Inflammatory macrophage treated with lipopolysaccharide for 1 hour (primary cell): Measurements from ENCODE around the gene MACROD1.

ENCODE experiments used
- DNase-seq, 2 donors: peaks; one replicate each; pipeline ENCODE4 v3.0.0-alpha.2; 2020 to 2022

The MACROD1 gene

DNA sequence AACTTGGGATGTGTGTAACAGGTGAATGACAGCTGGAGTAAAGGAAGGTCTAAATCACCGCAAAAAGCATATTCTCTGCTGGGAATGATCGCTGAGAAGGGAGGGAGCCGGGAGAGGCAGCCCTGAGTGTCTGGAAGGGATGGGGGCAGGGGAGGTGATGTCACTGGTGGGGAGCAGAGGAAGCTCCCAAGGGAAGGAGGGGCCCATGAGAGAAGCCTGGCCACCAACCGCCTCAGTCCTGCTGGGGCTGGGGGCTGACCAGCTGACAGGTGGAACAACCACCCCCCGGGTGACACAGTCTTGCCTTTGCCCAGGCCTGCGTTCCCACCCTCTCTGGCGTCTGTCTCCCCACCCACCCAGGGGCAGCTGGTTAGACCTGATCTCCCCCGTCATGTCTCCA, 136.1 kb downstream of the MACROD1 start:
- no peak for DNase-seq

DNA sequence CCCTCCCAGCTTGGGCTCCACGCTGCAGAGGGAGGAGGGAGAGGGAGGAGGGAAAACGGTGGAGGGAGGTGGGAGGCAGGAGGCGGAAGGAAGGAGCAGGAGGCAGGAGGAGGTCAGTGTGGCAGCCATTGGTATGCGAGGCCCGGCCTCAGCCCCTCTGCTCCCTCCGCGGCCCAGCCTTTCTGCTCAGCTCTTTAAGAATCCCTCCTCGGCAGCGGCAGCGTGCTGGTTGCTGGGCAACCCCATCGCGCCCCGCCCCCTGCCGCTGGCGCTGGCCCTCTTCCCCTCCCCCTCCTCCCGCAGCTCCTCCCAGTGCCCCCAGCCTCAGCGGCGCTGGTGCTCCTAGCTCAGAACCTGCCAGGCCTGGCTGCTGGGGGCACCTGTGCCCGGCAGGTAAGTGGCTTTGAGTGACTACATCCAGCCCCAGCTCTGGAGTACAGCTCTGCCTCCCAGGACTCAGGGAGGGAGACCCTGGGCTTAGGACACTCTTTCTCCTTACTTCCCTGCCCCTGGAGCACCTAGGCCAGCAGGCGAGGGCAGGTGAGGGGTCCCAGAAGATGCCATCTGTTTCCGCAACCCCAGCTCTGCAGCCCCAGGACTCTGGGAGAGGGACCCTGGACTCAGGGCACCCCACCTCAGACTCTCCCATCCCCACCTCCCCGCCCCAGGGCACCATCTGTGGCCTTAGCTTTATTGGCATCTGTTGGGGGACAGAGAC, 137.4 kb downstream of the MACROD1 start:
- no peak for DNase-seq

DNA sequence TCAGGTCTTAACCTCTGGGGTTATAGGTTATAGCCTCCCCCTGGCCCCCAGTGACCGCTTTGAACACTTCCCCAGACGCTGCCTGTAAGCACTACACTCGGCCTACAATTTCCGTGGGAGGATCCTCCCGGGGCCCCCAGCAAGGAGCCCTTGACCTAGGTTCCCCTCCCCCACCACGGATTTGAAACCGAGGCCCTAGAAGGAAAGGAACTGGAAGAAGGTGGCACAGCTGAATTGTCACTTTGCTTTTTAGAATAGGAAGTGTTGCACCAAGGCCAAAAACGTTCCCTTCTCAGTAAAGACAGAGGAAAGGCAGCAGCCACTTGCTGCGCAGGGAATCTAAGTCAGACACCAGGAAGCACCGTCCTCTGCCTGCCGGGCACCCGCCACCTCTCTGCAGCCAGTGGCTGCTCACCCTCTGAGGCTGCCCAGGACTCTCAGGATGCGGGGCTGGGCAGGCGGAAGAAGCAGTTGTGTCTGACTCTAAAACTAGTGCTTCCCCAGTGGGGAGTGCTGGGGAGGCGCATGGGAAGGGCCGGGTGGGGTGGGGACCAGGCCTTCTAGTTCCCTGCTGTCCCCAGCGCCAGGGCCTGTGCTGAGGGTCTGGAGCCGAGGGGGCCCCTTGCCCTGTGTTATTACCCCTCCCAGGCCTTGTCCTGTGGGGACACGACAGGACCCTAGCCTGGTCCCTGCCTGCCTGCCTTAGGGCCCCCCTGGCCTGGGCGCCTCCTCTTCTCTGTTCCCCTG, 138.1 kb downstream of the MACROD1 start:
- DNase-seq: peak; percentile 38 to 44

DNA sequence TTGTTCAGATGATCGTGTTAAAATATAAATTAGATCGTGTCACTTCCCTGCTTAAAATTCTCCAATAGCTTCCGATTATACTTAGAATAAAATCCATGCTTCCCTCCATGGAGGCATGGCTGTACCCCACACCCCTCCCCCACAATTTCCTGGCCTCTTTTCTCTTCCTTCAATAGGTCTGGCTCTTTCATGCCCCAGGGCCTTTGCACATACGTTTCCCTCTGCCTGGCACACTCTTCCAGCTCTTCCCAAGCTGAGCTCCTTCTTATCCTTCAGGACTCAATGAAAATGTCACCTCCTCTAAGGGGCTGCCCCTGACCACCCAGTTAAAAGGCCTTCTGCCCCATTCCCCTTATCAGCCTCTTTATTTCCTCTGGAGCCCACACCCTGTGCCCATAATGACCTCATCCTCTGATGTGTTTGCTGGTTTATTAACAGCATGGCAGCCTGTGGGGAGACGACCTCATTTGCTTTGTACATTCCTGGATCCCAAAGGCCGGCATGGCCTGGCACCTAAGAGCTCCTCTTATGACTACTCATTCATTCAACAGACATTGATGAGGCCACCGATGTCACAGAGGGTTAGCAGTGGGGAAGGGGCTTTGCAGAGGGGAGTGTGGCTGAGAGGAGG, 139.2 kb downstream of the MACROD1 start:
- DNase-seq: peak in 1 of 2 donors; percentile 8

DNA sequence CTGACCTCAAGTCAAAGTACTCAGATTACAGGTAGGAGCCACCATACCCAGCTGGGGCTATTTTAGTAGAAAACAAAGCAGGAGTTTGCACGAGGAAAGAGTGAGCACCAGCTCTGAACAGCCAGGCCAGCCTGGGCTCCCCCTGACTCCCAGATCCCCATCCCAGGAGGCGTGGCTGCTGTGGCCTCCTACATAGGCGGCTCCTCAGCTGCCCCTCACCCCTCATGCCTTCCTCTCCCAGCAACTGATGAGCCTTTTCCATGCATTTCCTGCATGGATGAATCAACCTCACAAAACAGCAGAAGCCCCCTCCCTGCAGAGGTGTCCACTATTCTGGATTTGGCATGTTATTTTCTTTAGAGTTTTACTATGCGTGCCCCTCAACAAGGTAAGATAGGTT, 140.7 kb downstream of the MACROD1 start:
- no peak for DNase-seq

DNA sequence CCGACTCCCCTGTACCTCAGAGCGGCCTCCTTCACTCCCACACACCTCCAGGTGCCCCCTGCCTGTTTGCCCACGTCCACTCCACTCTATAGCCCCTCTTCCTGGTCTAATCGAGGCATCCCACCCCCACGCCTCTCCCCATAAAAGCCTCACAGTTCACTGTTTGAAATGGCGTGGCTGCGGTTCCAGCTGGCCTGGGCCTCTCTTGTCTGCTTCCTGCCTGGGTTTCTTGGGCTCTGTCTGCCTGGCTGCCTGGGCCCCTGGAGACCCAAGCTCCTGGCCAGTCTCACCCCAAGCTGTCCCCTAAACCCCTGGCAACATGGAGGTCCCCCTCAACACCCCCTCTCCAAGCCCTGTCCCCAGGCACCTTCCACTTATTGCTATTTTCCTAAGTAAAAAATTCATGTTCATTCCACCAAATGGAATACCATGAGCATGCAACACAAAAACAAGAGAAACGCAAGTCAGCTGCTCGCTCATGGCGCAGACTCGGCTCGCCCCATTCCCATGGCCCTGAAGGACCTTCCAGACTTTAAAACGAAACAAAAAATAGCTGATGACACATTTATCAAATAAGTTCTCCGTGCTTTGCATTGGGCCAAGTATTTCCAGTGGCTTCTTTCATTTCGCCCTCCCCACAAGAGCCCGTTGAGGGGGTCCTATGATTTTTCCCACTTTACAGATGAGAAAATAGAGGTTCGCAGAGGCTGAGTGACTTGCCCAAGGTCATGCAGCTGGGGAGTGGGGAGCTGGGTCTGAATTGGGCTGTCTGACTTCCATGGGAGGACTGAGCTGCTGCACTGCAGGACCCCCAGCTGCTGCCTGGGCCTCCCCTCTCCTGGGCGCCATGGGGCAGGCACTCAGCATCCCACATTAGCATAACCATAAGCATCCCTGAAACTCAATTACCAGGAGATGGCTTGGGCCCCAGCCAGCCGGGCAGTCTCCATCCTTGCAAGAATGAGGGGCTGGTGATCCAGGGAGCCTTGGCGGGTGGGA, 141.9 kb downstream of the MACROD1 start:
- DNase-seq: no peak

DNA sequence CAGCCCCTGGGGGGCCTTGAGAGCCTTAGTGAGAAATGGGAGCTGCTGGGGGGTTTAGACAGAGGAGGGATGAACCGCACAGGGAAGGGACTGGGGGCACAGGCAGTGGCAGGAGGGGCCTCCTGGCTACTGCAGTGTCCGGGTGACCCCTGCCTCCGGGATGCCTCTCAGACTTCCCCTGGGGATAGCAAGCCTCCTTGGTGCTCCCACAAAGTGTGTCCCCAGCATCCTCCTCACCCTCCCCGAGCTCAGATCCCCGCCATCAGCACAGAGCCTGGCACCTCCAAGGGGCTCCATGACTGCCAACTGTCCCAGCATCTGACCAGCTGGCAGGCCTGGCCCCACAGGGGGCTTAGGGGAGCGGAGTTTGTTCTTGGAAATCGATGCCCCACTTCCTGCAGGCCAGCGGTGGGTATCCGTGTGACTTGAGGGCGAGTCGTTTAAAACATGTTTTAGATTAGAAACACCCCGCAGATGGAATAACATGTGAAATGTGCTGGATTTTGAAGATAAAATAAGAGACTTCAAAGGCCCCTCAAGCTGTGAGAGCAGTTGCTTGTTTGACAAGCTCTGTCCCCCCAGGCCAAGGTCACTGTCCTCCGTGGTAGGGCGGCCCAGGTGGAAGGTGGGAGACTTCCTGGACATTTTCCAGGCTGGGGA, 143.7 kb downstream of the MACROD1 start:
- no peak for DNase-seq

DNA sequence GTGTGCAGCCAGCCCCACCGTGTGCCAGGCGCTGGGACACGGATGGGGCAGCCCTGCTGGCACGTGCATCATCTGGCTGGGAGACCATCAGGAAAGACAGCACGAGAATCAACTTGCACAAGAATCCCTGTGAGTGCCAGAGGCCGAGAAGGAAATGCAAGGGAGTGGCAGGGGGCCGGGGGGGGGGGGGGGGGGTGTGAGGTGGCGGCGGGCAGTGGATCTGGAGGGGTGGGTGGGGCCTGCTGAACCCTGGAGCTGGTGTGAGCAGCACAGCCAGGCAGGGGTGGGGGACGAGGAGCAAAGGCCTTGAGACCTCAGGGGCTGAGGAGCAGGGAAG, 144.2 kb downstream of the MACROD1 start:
- DNase-seq: no peak

DNA sequence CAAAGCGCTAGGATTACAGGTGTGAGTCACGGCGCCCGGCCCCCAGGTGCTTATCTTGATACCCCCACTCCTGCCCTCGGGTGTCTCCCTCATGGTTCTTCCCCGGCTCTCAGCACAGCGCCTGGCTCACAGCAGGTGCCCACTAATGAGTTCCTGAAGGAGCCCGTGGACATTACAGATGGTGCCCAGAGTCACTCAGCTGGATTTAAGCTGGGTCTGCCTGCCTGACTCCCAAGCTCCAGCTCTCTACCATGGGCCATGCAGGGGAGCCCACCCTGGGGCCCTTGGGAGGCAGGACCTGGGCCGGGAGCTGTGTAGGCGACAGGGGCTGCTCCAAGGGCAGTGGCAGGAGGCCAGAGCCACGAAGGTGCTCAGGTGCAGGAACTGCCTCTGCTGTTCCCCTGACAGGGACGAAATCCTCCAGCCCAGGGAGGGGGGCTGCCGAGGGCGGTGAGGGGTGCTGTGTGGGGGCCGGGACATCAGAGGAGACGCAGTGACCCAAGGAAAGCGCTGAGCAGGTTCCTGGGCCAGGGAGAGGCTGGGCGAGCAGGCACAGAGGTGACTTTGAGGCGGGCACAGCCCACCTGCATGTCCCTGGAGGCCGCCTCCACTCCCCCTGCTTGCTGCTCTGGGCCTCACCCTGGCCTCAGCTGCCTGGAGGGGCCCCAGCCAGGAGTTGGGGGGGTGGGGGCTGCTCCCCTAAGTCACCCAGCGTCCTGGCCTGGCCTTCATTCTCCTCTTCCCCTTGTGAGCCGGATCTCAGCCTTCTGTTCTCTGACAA, 144.7 kb downstream of the MACROD1 start:
- DNase-seq: no peak

DNA sequence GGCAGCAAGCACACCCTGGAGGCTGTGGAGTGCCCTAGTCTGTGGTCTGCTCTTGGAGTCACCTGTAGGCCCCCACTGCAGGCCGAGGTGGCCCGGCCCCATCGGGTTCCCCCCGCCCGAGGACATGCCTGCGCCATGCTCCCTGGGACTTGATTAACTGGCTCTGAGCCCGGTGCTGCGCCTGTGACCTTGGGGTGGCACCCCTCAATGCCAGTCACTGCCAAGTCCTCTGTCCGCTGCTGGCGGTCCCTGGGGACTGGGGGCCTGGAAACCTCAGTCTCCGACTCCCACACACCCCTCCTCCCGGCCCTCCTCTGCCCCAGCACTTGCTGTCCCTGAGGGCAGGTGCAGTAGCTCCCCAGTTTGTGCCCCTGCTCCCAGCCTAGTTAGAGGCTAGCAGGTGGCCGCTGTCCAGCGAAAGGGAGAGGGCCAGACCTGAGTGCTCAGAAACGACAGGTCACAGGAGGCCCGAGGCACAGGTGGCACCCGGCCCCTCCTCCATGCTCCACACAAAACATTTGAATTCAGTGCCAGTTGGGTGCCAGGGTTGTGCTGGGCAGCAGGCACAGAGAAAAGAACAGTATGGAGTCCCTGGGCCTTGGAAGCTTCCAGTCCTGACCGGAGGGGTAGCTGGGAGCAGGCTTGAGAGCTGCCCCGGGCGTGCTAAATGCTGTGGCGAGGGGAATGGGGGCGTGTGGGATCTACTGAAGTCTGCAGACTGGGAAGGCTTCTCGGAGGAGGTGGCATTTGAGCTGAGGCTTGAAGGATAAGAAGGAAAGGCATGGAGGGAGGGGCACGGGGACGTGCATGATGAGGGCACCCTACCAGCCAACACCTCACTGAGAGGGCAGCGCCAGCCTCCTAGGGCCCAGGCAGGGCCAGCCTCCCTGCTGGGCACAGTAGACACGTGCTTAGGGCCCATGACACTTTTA, 146.5 kb downstream of the MACROD1 start:
- no peak for DNase-seq

DNA sequence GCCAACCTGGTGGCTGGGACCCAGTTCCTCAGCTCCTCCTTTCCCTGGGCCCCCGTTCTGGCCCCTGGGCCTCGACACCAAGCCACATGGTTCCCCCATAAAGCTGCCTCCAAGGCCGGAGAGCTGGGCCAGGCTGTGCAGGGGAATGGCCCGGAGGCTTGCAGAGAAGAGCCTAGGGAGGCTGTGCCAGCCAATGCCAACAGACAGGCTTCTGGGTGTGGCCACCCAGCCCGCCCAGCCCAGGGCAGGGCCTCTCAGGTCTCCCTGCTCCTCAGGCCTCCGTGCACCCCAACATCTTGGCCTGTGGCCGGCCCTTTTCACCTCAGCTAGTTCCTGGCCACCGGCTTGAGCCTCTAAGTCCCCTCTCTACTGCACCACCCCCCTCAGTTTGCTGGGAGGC, 147.6 kb downstream of the MACROD1 start:
- no peak for DNase-seq

DNA sequence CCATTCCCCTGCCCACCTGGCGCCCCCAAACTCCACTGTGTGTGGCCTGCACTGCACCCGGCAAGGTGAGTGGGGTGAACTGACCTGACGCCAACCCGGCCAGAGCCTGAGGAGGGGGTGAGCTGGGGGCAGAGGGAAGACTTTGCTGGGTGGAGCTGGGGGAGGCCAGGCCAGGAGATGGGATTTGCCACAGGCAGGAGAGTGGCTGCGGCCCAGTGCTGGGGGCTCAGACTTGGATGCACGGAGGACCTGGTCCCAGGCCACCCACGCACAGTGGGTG, 148.0 kb downstream of the MACROD1 start:
- DNase-seq: no peak

DNA sequence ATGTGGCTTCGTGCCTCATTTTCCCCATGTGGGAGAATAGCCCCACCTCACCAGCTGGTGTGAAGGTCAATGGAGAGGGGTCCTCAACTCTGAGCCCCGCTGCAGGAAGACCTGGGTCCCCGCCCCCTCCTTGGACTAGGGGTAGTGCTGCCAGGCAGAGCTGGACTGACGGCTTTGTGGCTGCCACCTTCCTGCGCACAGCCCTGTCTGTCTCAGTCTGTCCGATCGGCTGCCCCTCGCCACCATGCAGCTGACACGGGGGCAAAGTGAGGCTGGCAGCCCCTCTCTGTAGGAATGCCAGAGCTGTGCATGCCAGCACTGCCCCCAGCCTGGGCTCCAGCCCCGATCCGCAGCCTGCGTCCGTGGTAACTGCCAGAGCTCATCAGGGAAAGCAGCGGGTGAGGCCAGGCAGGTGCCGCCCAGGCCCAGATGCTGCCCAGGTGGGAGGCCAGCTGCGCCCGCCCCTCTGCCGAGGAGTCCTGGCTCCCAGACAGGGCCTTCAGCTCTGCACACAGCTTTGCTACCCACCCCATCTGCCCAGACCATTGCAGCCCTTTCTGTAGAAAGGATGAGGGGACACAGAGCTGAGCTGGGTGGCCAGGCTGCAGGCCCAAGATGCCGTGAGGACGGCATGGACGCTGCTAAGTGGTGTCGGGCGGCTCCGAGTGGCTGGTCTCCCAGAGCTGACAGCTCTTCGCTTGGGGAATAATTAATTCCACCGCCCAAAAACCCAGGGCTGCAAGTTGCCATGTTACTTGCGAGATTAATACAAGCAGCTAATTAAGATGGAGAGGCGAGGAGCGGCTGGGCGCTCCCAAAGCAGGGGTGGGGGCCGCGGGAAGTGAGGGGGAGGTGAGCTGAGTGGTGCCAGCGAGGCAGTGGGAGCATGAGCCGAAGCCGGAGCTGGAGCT, 149.7 kb downstream of the MACROD1 start:
- DNase-seq: no peak

DNA sequence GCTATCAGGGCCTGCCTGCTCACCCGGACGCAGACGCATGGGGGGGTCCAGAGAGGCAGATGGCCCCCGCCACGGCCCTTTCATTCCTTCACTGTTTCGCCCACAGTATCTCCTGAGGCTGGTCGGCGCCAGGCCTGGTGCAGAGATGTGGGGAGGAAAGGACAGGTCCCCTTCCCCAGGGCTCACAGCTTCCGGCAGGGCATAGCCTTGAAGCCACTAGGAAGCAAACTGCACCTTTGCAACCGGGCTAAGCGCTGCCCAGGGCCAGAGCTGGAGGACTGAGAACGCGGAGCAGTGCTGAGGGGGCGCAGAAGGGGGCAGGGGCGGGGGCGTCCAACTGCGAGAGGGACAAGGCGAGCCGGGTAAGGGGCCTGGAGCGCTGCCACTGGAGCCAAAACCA, 150.4 kb downstream of the MACROD1 start:
- no peak for DNase-seq

DNA sequence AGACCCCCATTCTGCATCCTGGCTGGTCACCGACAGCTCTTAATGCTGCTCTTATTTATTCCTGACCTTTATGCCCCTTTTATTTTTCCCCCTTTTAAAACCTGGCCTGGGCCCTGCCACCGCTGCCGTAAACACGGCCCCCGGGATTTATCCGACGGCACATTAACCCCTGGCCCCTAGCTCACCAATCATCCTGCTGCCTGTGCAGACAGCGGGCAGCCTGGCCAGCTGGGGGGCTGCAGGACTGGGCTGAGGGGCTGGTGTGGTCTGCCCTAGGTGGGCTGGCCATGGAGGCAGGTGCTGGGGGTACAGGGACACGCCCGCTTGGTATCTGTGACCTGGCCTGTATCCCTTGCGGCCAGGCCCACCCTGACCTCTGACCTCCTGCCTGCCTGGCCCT, 151.6 kb downstream of the MACROD1 start:
- DNase-seq: no peak

DNA sequence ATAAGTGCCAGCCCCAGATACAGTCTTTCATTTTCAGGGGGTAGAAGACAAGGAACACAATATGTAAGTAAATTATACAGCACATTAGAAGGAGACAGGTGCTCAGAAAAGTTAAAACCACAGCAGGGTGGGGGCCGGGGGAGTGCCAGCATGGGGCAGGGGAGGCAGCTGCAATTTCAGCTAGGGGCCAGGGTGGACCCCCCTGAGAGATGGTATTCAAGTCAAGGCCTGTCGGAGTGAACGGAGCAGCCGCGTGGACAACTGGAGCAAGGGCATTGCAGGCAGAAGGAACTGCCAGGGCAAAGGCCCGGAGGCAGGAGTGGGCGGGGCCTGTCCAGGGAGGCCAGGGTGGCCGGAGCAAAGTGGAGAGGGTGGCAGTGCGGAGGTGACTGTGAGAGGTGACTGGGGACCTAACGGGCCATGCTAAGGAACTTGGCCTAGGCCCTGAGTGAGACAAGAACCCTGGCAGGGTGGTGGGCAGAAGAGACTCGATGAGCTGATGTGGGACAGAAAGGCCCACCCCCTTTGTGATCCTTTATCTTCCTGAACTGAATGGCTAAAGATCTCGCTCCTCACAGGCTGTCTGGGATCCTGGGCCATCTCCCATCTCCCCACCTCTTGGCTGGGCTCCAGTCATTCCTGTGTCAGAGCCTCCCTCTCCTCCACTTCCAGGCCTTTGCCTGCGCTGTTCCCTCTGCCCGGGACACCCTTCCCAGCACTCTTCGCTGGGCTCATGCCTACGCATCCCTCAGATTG, 152.6 kb downstream of the MACROD1 start:
- DNase-seq: no peak

DNA sequence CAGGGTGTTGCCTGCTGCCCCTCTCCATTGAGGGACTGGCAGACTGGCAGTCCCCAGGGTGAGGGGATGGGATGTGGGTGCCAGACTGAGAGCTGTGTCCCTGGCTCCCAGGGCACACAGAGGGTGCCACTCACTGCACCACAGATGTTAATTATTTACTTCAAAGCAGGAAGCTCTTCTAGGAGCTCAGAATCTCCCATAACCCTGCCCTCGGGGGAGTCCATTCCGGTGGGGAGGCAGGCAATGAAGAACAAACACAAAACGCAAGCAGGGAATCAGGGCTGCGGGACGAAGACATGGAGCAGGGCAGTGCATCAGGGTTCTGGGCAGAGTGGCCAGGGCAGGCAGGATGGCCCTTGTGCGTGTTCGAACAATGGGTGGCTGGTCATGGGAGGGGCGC, 154.5 kb downstream of the MACROD1 start:
- DNase-seq: no peak

DNA sequence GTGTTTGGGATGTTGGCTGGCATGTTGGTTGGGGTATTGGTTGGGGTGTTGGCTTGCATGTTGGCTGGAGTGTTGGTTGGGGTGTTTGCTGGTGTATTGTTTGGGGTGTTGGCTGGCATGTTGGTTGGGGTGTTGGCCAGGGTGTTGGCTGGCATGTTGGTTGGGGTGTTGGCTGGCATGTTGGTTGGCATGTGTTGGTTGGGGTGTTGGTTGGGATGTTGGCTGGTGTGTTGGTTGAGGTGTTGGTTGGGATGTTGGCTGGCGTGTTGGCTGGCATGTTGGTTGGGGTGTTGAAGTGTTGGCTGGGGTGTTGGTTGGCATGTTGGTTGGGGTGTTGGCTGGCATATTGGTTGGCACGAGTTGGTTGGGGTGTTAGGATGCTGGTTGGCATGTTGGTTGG, 155.1 kb downstream of the MACROD1 start:
- DNase-seq: no peak

DNA sequence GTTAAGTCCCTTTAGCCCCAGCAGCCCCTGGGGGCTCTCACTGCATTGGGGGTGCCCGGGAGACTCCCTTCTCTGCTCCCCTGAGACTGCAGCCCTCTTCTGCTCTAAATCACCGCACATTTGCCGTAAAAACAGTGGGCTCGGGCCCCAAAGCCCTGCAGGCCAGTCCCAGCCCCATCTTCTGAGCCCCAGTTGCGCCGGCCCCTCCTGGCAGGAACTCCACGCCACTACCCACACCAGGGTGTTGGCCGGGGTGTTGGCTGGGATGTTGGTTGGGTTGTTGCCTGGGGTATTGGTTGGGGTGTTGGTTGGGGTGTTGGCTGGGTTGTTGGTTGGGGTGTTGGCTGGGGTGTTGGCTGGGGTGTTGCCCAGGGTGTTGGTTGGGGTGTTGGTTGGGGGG, 156.2 kb downstream of the MACROD1 start:
- DNase-seq: no peak
